Spleen (tissue), 11 donors: ENCODE results near the gene TBC1D24. TPM values are rescaled to one million over a fixed set of nuclear protein-coding genes. Genes with fewer than 3 reads are reported as not detected.
A peak's percentile ranks its signal among the peaks of the same experiment; 100 is the strongest.

Source experiments
- DNase-seq: peaks from one replicate; pipeline ENCODE4 v3.0.0-alpha.2; 2020
- H3K27ac ChIP-seq, 8 donors: fragments of 200-600 bp; sonication (generic) in 7 of 8; 1 replicate in 4 of 8; 2 replicates in 4 of 8; pipeline versions ENCODE4 v1.5.0 to v1.8.0; 2016 to 2021; ENCODE audit warnings: inconsistent platforms in 4 of 8, mild to moderate bottlenecking in 4 of 8, moderate library complexity in 1 of 8
- H3K27me3 ChIP-seq, 7 donors: fragments of 200-600 bp; sonication (generic) in 6 of 7; replicated peaks in 1 of 7; 1 replicate in 4 of 7; 2 replicates in 3 of 7; pipeline versions ENCODE4 v1.5.0 to v1.8.0; 2016 to 2021; ENCODE audit warnings: inconsistent platforms in 3 of 7, mild to moderate bottlenecking in 1 of 7
- H3K36me3 ChIP-seq, 6 donors: fragments of 200-600 bp; sonication (generic) in 5 of 6; 1 replicate in 4 of 6; 2 replicates in 2 of 6; pipeline versions ENCODE4 v1.5.0 to v1.8.0; 2016 to 2021; ENCODE audit warnings: inconsistent platforms in 2 of 6
- H3K4me1 ChIP-seq, 6 donors: fragments of 200-600 bp; sonication (generic) in 5 of 6; 1 replicate in 3 of 6; 2 replicates in 3 of 6; pipeline versions ENCODE4 v1.5.0 to v1.8.0; 2016 to 2021; ENCODE audit warnings: inconsistent platforms in 3 of 6
- H3K4me3 ChIP-seq, 8 donors: fragments of 200-600 bp; sonication (generic) in 7 of 8; 1 replicate in 4 of 8; 2 replicates in 4 of 8; pipeline versions ENCODE4 v1.5.0 to v1.8.0; 2016 to 2021; ENCODE audit warnings: inconsistent platforms in 4 of 8, mild to moderate bottlenecking in 4 of 8, moderate library complexity in 2 of 8
- H3K9me3 ChIP-seq, 8 donors: fragments of 200-600 bp; sonication (generic) in 7 of 8; 1 replicate in 4 of 8; 2 replicates in 4 of 8; pipeline versions ENCODE4 v1.5.0 to v1.8.0; 2016 to 2021; ENCODE audit warnings: inconsistent platforms in 4 of 8
- POLR2A ChIP-seq, 3 donors: fragments of 450-650 bp; IDR thresholded peaks; one replicate each; pipeline ENCODE4 v1.5.1; 2017; ENCODE audit warnings: antibody characterized with exemption in 3 of 3, mild to moderate bottlenecking in 1 of 3
- POLR2AphosphoS5 ChIP-seq, 3 donors: sonication (generic); formaldehyde crosslinking; IDR thresholded peaks; one replicate each; pipeline ENCODE4 v1.5.1; 2017; ENCODE audit warnings: antibody characterized with exemption in 3 of 3
- WGBS, 5 donors: extraction: QIAGEN DNeasy Blood & Tissue Kit in 3 of 5; methylation state at CpG; one replicate each; pipeline versions ENCODE4 v1.1.5 to v1.1.7; 2013 to 2018; 5-methylcytosine and 5-hydroxymethylcytosine counted together
- intact Hi-C: fragments of 100-400 bp; cut with DNase I; formaldehyde crosslinking; loops from one replicate; pipeline ENCODE4 v1.15.0; 2023; ENCODE audit warnings: low total_unique reads
- polyA plus RNA-seq, 3 donors: library from polyadenylated mRNA; stranded (reverse); fragments of 200-250 nt; gene quantifications; one replicate each; pipeline ENCODE4 v1.2.1, GENCODE V29; 2013
- total RNA-seq, 7 donors: library from RNA; depleted of rRNA in 3 of 7; stranded (reverse); fragments of >200 nt in 3 of 7; fragmentation: NEBNext Ultra II Directional in 4 of 7; extraction: Animal tissue kit (Norgen Biotek cat#: 25700) in 4 of 7; gene quantifications; one replicate each; pipeline versions ENCODE4 v1.1.0 to v1.2.1, GENCODE V29; 2016 to 2021
- TF ChIP-seq, protein P1 (sequence below), 11 experiments: fragments of 200-600 bp in 7 of 11; fragments of 450-650 bp in 4 of 11; sonication (generic) in 4 of 11; IDR thresholded peaks in 8 of 11; conservative IDR thresholded peaks in 3 of 11; 1 replicate in 7 of 11; 2 replicates in 4 of 11; pipeline versions ENCODE4 v1.4.0 to v1.8.0; 2016 to 2021; ENCODE audit warnings: antibody characterized with exemption in 11 of 11, inconsistent platforms in 4 of 11, mild to moderate bottlenecking in 1 of 11
- donor health status: healthy with polysubstance abuse.
- donor health status: DM: no; HTN: no; CAD: no; lungs with moderate emphysema.
- donor health status: DM: no; HTN: no; CAD: no.
- donor health status: Bipolar disorder and iron deficiency.
- donor health status: healthy.
- donor health status: DM: no; HTN: no; CAD: no.
- donor health status: DM: yes; HTN: yes; CAD: no.

Gene TBC1D24
- total and polyA plus RNA-seq, 10 donors = 2.2 to 15.3 (median 11.3) TPM

DNA sequence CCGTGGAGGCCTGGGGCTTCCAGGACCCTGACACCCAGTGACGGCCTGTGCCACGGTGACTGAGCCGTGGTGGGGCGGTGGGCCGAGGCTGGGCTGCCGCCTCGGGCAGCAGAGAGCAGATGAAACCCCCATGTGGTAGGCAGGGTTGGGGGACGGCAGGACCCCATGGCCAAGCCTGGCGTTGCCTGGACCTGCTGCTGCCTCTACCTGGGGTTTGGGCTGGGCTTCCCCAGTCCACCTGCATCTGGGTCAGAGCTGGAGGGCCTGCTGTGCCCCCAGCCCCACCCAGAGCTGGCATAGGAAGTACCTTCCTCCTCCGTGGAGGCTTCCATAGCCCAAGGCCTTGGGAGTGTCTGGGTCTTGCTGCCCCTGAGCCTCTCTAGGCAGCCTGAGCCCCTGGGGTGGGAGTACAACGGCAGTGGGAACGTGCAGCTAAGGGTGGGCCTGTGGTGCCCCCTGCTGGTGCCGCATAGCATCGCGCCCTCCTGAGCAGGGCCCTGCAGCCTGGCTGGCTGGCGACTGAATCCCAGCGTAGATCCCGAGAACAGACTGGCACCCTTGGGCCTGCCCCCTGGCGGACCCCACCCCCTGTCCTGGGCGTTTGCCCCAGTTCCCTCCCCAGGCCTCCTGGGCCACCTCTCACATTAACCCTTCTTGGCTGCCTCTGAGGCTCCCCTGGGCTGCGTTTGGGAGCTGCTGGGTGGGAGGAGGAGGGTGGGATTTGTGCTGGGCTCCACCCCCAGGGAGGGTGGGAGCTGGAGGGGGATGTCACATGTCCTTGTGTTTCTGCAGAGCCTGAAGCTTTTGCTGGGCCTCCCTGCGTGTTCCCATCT, 26.2 kb downstream of the TBC1D24 start:
- peak; percentile 95 for DNase-seq
- intact Hi-C loops = loop anchor here (5.0 kb wide), 1 partner anchor 149 kb away; no protein-coding TSS in a partner anchor
- H3K4me3 ChIP-seq = peak overlapping the region in 3 of 8 donors; percentile 15 to 57 (median 22)
- H3K27ac ChIP-seq = peak overlapping the region in 2 of 8 donors; percentile 0 to 32
- H3K9me3 ChIP-seq = no peaks in the 10 kb centered on the region
- H3K4me1 ChIP-seq = peaks cover 10 to 46% (median 24%) of the 10 kb centered on the region in 6 donors
- peaks cover 0 to 43% (median 15%) of the 10 kb centered on the region in 6 donors for H3K36me3 ChIP-seq
- WGBS, 5 donors = 36 to 56% (median 40%) methylated on average over 6 to 23 of the region's 23 CpGs
- TF ChIP-seq POLR2A (IDR thresholded peaks at IDR 0.05) (no peak), POLR2AphosphoS5 (IDR thresholded peaks at IDR 0.05) (peak; percentile 54 to 76 (median 68))
- TF ChIP-seq, protein P1, sequence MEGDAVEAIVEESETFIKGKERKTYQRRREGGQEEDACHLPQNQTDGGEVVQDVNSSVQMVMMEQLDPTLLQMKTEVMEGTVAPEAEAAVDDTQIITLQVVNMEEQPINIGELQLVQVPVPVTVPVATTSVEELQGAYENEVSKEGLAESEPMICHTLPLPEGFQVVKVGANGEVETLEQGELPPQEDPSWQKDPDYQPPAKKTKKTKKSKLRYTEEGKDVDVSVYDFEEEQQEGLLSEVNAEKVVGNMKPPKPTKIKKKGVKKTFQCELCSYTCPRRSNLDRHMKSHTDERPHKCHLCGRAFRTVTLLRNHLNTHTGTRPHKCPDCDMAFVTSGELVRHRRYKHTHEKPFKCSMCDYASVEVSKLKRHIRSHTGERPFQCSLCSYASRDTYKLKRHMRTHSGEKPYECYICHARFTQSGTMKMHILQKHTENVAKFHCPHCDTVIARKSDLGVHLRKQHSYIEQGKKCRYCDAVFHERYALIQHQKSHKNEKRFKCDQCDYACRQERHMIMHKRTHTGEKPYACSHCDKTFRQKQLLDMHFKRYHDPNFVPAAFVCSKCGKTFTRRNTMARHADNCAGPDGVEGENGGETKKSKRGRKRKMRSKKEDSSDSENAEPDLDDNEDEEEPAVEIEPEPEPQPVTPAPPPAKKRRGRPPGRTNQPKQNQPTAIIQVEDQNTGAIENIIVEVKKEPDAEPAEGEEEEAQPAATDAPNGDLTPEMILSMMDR (IDR thresholded peaks at IDR 0.05 in 8 of 11, conservative IDR thresholded peaks at IDR 0.05 in 3 of 11) = peak; percentile 96 to 100 (median 99)
- H3K27me3 ChIP-seq = no peaks in the 10 kb centered on the region

DNA sequence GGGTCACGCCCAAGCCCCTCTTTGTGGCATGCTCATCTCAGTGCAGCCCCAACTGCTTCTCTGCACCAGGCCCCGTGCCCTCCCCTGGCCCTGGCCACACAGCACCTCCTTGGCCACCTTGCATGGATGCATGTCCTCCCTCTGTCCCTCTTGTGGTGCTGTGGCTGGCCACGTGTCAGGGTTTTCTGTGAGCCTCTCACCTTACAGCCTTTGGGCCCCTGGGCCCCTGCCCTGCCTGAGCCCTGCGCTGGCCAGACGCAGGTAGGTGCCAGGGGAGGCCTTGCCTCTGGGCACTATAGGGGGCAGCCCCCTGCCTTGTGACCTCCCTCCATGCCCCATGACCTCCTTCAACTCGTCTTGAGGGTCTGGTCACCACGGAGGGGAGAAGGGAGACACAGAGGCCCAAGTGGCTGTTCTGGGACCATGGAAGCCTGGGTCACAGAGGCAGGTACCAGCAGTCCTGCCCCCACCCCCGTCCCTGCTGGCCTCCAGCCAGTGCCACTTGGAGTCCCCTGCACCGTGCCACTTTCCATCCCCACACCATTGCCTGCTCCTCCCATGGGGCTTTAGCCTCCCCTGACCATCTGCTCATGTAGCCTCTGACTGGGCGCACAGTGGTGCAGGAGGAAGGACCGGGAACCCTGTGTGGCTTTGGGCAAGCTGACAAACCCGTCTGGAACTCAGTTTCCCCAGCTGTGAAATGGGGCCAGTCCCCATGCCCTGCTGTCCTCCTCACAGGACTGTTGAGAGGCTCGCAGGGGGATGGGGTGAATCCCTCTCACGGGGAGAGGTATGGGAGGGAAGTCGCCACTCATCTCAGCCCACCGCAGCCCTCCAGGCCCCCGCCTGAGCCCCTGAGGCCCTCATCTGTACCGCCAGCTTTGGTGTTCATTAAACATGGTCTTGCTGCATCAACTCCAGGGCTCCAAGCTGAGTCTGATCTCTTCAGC, 27.3 kb downstream of the TBC1D24 start:
- Histone ChIP-seq H3K36me3 (peaks cover 0 to 32% (median 4%) of the 10 kb centered on the region in 6 donors), H3K27ac (peak overlapping the region in 4 of 8 donors; percentile 32 to 46 (median 42)), H3K27me3 (no peaks in the 10 kb centered on the region), H3K4me3 (no peak overlapping the region), H3K4me1 (peaks cover 15 to 54% (median 31%) of the 10 kb centered on the region in 6 donors), H3K9me3 (no peaks in the 10 kb centered on the region)
- 77 to 86% (median 80%) methylated on average over 11 to 18 of the region's 18 CpGs for WGBS, 5 donors
- DNase-seq = no peak
- intact Hi-C loops = loop anchor here (5.0 kb wide), 1 partner anchor 150 kb away; no protein-coding TSS in a partner anchor
- TF ChIP-seq POLR2A (IDR thresholded peaks at IDR 0.05) (no peak), POLR2AphosphoS5 (IDR thresholded peaks at IDR 0.05) (no peak)
- TF ChIP-seq, protein P1 (IDR thresholded peaks at IDR 0.05 in 8 of 11, conservative IDR thresholded peaks at IDR 0.05 in 3 of 11) = no peak

DNA sequence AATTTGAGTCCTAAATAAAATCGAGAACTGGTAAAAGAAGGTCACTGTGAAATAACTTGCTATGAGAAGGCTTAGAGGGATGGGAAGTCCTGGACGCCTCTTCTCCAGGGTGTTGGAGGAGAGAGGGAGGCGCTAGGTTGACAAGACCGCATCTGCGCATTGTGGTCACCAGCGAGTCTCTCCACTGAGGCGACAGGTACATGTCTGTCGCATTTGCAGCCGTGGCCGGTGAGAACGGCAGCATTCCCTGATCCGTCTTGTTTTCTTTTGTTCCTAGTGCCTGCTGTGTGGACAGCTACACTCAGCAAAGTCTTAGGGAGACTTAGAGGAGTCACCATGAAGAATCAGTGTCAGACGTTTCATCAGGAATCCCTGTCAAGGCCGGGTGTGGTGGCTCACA, 30.8 kb downstream of the TBC1D24 start:
- no peaks in the 10 kb centered on the region for H3K36me3 ChIP-seq
- WGBS, 5 donors = 91 to 94% (median 92%) methylated on average over 14 of the region's 14 CpGs
- no peaks in the 10 kb centered on the region for H3K9me3 ChIP-seq
- DNase-seq = peak; percentile 65
- TF ChIP-seq, protein P1 (IDR thresholded peaks at IDR 0.05 in 8 of 11, conservative IDR thresholded peaks at IDR 0.05 in 3 of 11) = no peak
- TF ChIP-seq POLR2A (IDR thresholded peaks at IDR 0.05) (no peak), POLR2AphosphoS5 (IDR thresholded peaks at IDR 0.05) (no peak)
- H3K4me1 ChIP-seq = peaks cover 30 to 80% (median 59%) of the 10 kb centered on the region in 6 donors
- H3K4me3 ChIP-seq = no peak overlapping the region
- H3K27me3 ChIP-seq = no peaks in the 10 kb centered on the region
- intact Hi-C loops = no loop called here
- no peak overlapping the region for H3K27ac ChIP-seq
